ENCODE results near the gene EXOSC3.
"Not testable (repeated sequence)": the region's sequence is repeated elsewhere in the genome, so short reads cannot be mapped to it uniquely, and the experiment has no call there.

EXOSC3 gene

GRCh38 chr9:37775216-37775919 lies 9.5 kb downstream of the EXOSC3 start:
- DNase-seq (ENCODE audit: low read depth in 2 of 2): no peak

GRCh38 chr9:37769995-37770394 lies 14.9 kb downstream of the EXOSC3 start:
- no peak for DNase-seq (ENCODE audit: low read depth in 2 of 2)

GRCh38 chr9:37769306-37769705 lies 15.6 kb downstream of the EXOSC3 start:
- DNase-seq (ENCODE audit: low read depth in 2 of 2): no peak

- not testable (repeated sequence) for DNase-seq (ENCODE audit: low read depth in 2 of 2)
These were observed 19.6 kb downstream of the EXOSC3 start for GRCh38 chr9:37765263-37765662.

GRCh38 chr9:37761511-37761910 lies 23.4 kb downstream of the EXOSC3 start:
- no peak for DNase-seq (ENCODE audit: low read depth in 2 of 2)

GRCh38 chr9:37760416-37761161 lies 24.3 kb downstream of the EXOSC3 start:
- DNase-seq (ENCODE audit: low read depth in 2 of 2): no peak

GRCh38 chr9:37758747-37759146 lies 26.1 kb downstream of the EXOSC3 start:
- DNase-seq (ENCODE audit: low read depth in 2 of 2): no peak

GRCh38 chr9:37753489-37754190 lies 31.2 kb downstream of the EXOSC3 start, which contains the start of gene TRMT10B:
TSS of gene TRMT10B (plus strand) at chr9:37753805. CDS start at chr9:37761932, 8,127 bp downstream.
- DNase-seq (ENCODE audit: low read depth in 2 of 2): peak; percentile 52 to 65

GRCh38 chr9:37752642-37753488 lies 32.0 kb downstream of the EXOSC3 start:
- DNase-seq (ENCODE audit: low read depth in 2 of 2): peak in 1 of 2 donors; percentile 15

GRCh38 chr9:37752112-37752511 lies 32.8 kb downstream of the EXOSC3 start:
- DNase-seq (ENCODE audit: low read depth in 2 of 2): not testable (repeated sequence)

- DNase-seq (ENCODE audit: low read depth in 2 of 2): not testable (repeated sequence)
These were observed 33.2 kb downstream of the EXOSC3 start for GRCh38 chr9:37751704-37752103.

- DNase-seq (ENCODE audit: low read depth in 2 of 2): no peak
These were observed 33.7 kb downstream of the EXOSC3 start for GRCh38 chr9:37751186-37751585.

GRCh38 chr9:37749129-37749528 lies 35.7 kb downstream of the EXOSC3 start:
- DNase-seq (ENCODE audit: low read depth in 2 of 2): no peak

GRCh38 chr9:37747271-37747753 lies 37.6 kb downstream of the EXOSC3 start:
- DNase-seq (ENCODE audit: low read depth in 2 of 2): peak in 1 of 2 donors; percentile 50

GRCh38 chr9:37746448-37747270 lies 38.2 kb downstream of the EXOSC3 start:
- DNase-seq (ENCODE audit: low read depth in 2 of 2): no peak

GRCh38 chr9:37745970-37746369 lies 38.9 kb downstream of the EXOSC3 start:
- DNase-seq (ENCODE audit: low read depth in 2 of 2): no peak

GRCh38 chr9:37740631-37741328 lies 44.1 kb downstream of the EXOSC3 start:
- DNase-seq (ENCODE audit: low read depth in 2 of 2): no peak

- DNase-seq (ENCODE audit: low read depth in 2 of 2): no peak
These were observed 44.7 kb downstream of the EXOSC3 start for GRCh38 chr9:37740128-37740527.

GRCh38 chr9:37739222-37739621 lies 45.6 kb downstream of the EXOSC3 start:
- no peak for DNase-seq (ENCODE audit: low read depth in 2 of 2)

GRCh38 chr9:37732952-37733351 lies 51.9 kb downstream of the EXOSC3 start:
- no peak for DNase-seq (ENCODE audit: low read depth in 2 of 2)
